Osteocyte (in vitro differentiated cells): Measurements from ENCODE around the gene MOK. TPM values are rescaled to one million over a fixed set of nuclear protein-coding genes. Genes with fewer than 3 reads are reported as not detected.

Experiments used
- DNase-seq: peaks from one replicate; pipeline ENCODE4 v3.0.0; 2021; ENCODE audit warnings: mixed read lengths; ENCODE audit not compliant: unreplicated experiment; ENCODE audit errors: extremely low spot score
- H3K27ac Mint-ChIP-seq: one replicate; pipeline ENCODE4 v1.8.0; 2021; ENCODE audit warnings: mild to moderate bottlenecking, mixed read lengths; ENCODE audit not compliant: unreplicated experiment
- H3K27me3 Mint-ChIP-seq: one replicate; pipeline ENCODE4 v1.8.0; 2021; ENCODE audit warnings: mixed read lengths; ENCODE audit not compliant: unreplicated experiment
- H3K36me3 Mint-ChIP-seq: one replicate; pipeline ENCODE4 v1.8.0; 2021; ENCODE audit warnings: mixed read lengths; ENCODE audit not compliant: unreplicated experiment
- H3K4me1 Mint-ChIP-seq: one replicate; pipeline ENCODE4 v1.8.0; 2021; ENCODE audit warnings: mixed read lengths; ENCODE audit not compliant: unreplicated experiment
- H3K4me3 Mint-ChIP-seq: one replicate; pipeline ENCODE4 v1.8.0; 2021; ENCODE audit warnings: mild to moderate bottlenecking, moderate library complexity, mixed read lengths; ENCODE audit not compliant: unreplicated experiment
- H3K9me3 Mint-ChIP-seq: one replicate; pipeline ENCODE4 v1.8.0; 2021; ENCODE audit warnings: mixed read lengths; ENCODE audit not compliant: unreplicated experiment
- CTCF ChIP-seq: fragments of 200-600 bp; sonication (generic); IDR thresholded peaks from 2 replicates; pipeline ENCODE4 v1.5.0; 2021; ENCODE audit warnings: antibody characterized with exemption, mild to moderate bottlenecking, moderate library complexity
- total RNA-seq: library from RNA; stranded (reverse); gene quantifications from 2 replicates; pipeline ENCODE4 v1.2.1, GENCODE V29; 2021

Gene MOK
- total RNA-seq, 1 donor from 2014 or later: 9.5 TPM

DNA sequence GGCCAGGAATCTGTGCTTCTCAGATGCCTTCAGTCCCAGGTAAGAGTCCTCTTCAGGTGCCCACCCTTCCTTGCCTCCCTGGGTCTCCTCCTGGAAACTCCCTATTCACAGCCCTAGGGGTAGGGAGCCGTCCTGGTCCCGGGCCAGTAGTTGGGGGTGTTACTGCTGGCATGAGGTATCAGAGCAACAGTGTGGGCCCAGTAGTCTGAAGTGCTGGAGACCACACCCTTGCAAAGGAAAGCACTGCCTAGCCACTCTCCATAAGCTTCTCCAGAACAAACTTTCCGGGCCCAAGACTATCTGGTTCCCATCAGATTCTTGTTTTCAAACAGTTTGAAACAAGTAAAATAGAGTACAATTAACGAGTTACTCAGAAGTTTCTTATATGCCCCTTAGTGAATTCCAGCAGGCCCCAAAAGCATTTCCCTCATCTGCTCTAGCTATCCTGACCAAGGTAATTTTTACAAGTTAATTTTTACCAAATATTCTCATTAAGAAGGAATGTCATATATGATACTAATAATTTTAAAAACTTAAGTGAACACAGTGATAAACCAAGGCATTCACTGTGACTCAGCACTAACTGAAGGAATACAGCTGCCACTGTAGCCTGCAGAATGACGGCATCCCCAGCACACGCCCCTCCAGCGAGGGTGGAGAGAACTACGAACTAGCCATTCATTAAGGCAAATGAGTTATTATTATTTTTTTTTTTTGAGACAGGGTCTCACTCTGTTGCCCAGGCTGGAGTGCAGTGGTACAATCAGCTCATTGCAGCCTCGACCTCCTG lies 49.4 kb downstream of the MOK start:
- no peak for DNase-seq

GRCh38 chr14:102252834-102253801 lies 51.8 kb downstream of the MOK start:
- no peak for DNase-seq
- peaks cover 2% of the 10 kb centered on the region for H3K36me3 Mint-ChIP-seq

More for the DNA sequence above, 49.4 kb downstream of the MOK start:
- Mint-ChIP-seq H3K36me3 (peaks cover 2% of the 10 kb centered on the region), H3K27me3 (no peaks in the 10 kb centered on the region), H3K27ac (peak overlapping the region; percentile 52), H3K9me3 (no peaks in the 10 kb centered on the region), H3K4me1 (peaks cover 3% of the 10 kb centered on the region), H3K4me3 (no peak overlapping the region)
- no peak for TF ChIP-seq CTCF

GRCh38 chr14:102251161-102251560 lies 53.8 kb downstream of the MOK start:
- Mint-ChIP-seq H3K4me3 (no peak overlapping the region), H3K36me3 (peaks cover 2% of the 10 kb centered on the region), H3K4me1 (peaks cover 3% of the 10 kb centered on the region), H3K27ac (no peak overlapping the region), H3K9me3 (no peaks in the 10 kb centered on the region), H3K27me3 (no peaks in the 10 kb centered on the region)
- no peak for DNase-seq
- TF ChIP-seq CTCF: no peak

More at GRCh38 chr14:102252834-102253801, 51.8 kb downstream of the MOK start:
- Mint-ChIP-seq H3K9me3 (no peaks in the 10 kb centered on the region), H3K4me3 (no peak overlapping the region), H3K4me1 (peaks cover 3% of the 10 kb centered on the region), H3K27ac (no peak overlapping the region), H3K27me3 (no peaks in the 10 kb centered on the region)
- no peak for TF ChIP-seq CTCF

DNA sequence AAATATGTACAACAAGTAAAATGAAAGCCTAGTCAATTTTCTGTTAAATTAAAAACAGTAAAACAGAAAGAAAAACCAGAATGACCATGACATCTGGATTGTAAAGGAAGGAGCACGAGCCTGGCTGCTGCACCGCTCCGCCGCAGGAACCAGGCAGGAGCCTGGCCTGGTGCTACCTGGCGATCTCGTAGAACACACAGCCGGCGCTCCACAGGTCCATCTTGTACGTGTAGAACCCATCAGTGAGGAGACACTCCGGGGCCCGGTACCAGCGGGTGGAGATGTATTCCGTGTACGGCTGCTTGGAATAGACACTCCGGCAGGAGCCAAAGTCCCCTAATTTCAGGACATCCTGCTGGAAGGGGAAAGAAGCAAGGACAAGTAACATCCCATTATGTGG lies 54.3 kb downstream of the MOK start:
- peaks cover 2% of the 10 kb centered on the region for H3K4me1 Mint-ChIP-seq
- no peak overlapping the region for H3K27ac Mint-ChIP-seq
- H3K27me3 Mint-ChIP-seq: no peaks in the 10 kb centered on the region
- H3K9me3 Mint-ChIP-seq: no peaks in the 10 kb centered on the region
- no peak for TF ChIP-seq CTCF
- H3K36me3 Mint-ChIP-seq: peaks cover 2% of the 10 kb centered on the region
- no peak overlapping the region for H3K4me3 Mint-ChIP-seq
- DNase-seq: no peak

GRCh38 chr14:102249981-102250380 lies 55.0 kb downstream of the MOK start:
- Mint-ChIP-seq H3K9me3 (no peaks in the 10 kb centered on the region), H3K36me3 (peaks cover 2% of the 10 kb centered on the region), H3K4me1 (no peaks in the 10 kb centered on the region), H3K4me3 (no peak overlapping the region), H3K27me3 (no peaks in the 10 kb centered on the region), H3K27ac (no peak overlapping the region)
- TF ChIP-seq CTCF: no peak
- DNase-seq: no peak
